Activated CD8-positive, alpha-beta memory T cell treated with anti-CD3 and anti-CD28 coated beads, Interleukin-2, amount 10 ng/mL, durations not matched to agents 7 days and 5 days (primary cell): Measurements from ENCODE around the gene CD28. TPM values are rescaled to one million over a fixed set of nuclear protein-coding genes. Genes with fewer than 3 reads are reported as not detected.
"Not testable (repeated sequence)": the region's sequence is repeated elsewhere in the genome, so short reads cannot be mapped to it uniquely, and the experiment has no call there.

Experiments used
- ATAC-seq: fragments of 150-1000 bp; cut with Tn5 transposase; one replicate; pipeline ENCODE4 v1.10.0; 2021; ENCODE audit warnings: moderate library complexity
- CTCF ChIA-PET: fragments of 350-600 bp; sonication (Branson Sonifier 250); formaldehyde crosslinking; loops from one replicate; lab custom pipeline; 2021; ENCODE audit warnings: antibody characterized with exemption; lab: Charles Lee
- DNase-seq: peaks from one replicate; pipeline ENCODE4 v3.0.0-alpha.2; 2020
- H3K27ac Mint-ChIP-seq: one replicate; pipeline ENCODE4 v1.8.0; 2021; ENCODE audit warnings: mild to moderate bottlenecking, mixed read lengths
- H3K27me3 Mint-ChIP-seq: one replicate; pipeline ENCODE4 v1.8.0; 2021; ENCODE audit warnings: mixed read lengths
- H3K36me3 Mint-ChIP-seq: one replicate; pipeline ENCODE4 v1.8.0; 2021; ENCODE audit warnings: mild to moderate bottlenecking, mixed read lengths
- H3K4me1 Mint-ChIP-seq: one replicate; pipeline ENCODE4 v1.8.0; 2021; ENCODE audit warnings: mixed read lengths
- H3K4me3 Mint-ChIP-seq: one replicate; pipeline ENCODE4 v1.8.0; 2021; ENCODE audit warnings: mild to moderate bottlenecking, moderate library complexity, mixed read lengths
- H3K9me3 Mint-ChIP-seq: one replicate; pipeline ENCODE4 v1.8.0; 2022; ENCODE audit warnings: low read depth, mixed read lengths
- total RNA-seq, 2 experiments: library from RNA; stranded (reverse); gene quantifications; one replicate each; pipeline ENCODE4 v1.2.3, GENCODE V29; 2021

CD28 gene
- total RNA-seq, 2 experiments from 2014 or later = 30.5 to 35.7 TPM

- Mint-ChIP-seq H3K4me3 (no peak overlapping the region), H3K9me3 (no peaks in the 10 kb centered on the region), H3K27ac (no peak overlapping the region), H3K36me3 (no peaks in the 10 kb centered on the region), H3K27me3 (no peaks in the 10 kb centered on the region), H3K4me1 (peaks cover 25% of the 10 kb centered on the region)
- no peak for DNase-seq
- CTCF ChIA-PET = no interaction called here
- ATAC-seq = no peak
These were observed 15.9 kb upstream of the CD28 start for GRCh38 chr2:203690441-203691047.

- H3K4me1 Mint-ChIP-seq = peaks cover 25% of the 10 kb centered on the region
- ATAC-seq = no peak
- no peaks in the 10 kb centered on the region for H3K36me3 Mint-ChIP-seq
- DNase-seq = no peak
- CTCF ChIA-PET = no interaction called here
- no peaks in the 10 kb centered on the region for H3K27me3 Mint-ChIP-seq
- H3K4me3 Mint-ChIP-seq = no peak overlapping the region
- H3K27ac Mint-ChIP-seq = no peak overlapping the region
- no peaks in the 10 kb centered on the region for H3K9me3 Mint-ChIP-seq
These were observed 15.3 kb upstream of the CD28 start for GRCh38 chr2:203691149-203691548.

GRCh38 chr2:203692031-203692710 lies 14.3 kb upstream of the CD28 start:
- Mint-ChIP-seq H3K9me3 (no peaks in the 10 kb centered on the region), H3K4me3 (no peak overlapping the region), H3K27ac (no peak overlapping the region), H3K36me3 (no peaks in the 10 kb centered on the region), H3K27me3 (no peaks in the 10 kb centered on the region), H3K4me1 (peaks cover 25% of the 10 kb centered on the region)
- CTCF ChIA-PET = no interaction called here
- ATAC-seq = no peak
- DNase-seq = no peak

GRCh38 chr2:203693242-203693879 lies 13.1 kb upstream of the CD28 start:
- Mint-ChIP-seq H3K27ac (no peak overlapping the region), H3K4me3 (no peak overlapping the region), H3K9me3 (no peaks in the 10 kb centered on the region), H3K27me3 (no peaks in the 10 kb centered on the region), H3K4me1 (peaks cover 25% of the 10 kb centered on the region), H3K36me3 (no peaks in the 10 kb centered on the region)
- ATAC-seq = no peak
- DNase-seq = no peak
- CTCF ChIA-PET = interaction anchor here (0.6 to 1.7 kb wide), 2 partner anchors 122 to 139 kb away, joined by 3 read pairs; no protein-coding TSS in a partner anchor

- no peaks in the 10 kb centered on the region for H3K9me3 Mint-ChIP-seq
- no peak overlapping the region for H3K27ac Mint-ChIP-seq
- H3K36me3 Mint-ChIP-seq = no peaks in the 10 kb centered on the region
- H3K27me3 Mint-ChIP-seq = no peaks in the 10 kb centered on the region
- no peak overlapping the region for H3K4me3 Mint-ChIP-seq
- CTCF ChIA-PET = interaction anchor here (1.0 to 1.7 kb wide), 3 partner anchors 9 to 215 kb away, joined by 3 read pairs; no protein-coding TSS in a partner anchor
- H3K4me1 Mint-ChIP-seq = peaks cover 25% of the 10 kb centered on the region
- ATAC-seq = no peak
- no peak for DNase-seq
These were observed 12.2 kb upstream of the CD28 start for GRCh38 chr2:203694191-203694590.

- Mint-ChIP-seq H3K36me3 (no peaks in the 10 kb centered on the region), H3K4me3 (no peak overlapping the region), H3K27me3 (no peaks in the 10 kb centered on the region), H3K27ac (no peak overlapping the region), H3K9me3 (no peaks in the 10 kb centered on the region), H3K4me1 (peaks cover 13% of the 10 kb centered on the region)
- ATAC-seq = no peak
- DNase-seq = no peak
- CTCF ChIA-PET = no interaction called here
These were observed 9.2 kb upstream of the CD28 start for GRCh38 chr2:203697190-203697589.

- H3K4me3 Mint-ChIP-seq, H3K27ac Mint-ChIP-seq, DNase-seq, H3K27me3 Mint-ChIP-seq, H3K9me3 Mint-ChIP-seq, H3K36me3 Mint-ChIP-seq, ATAC-seq, CTCF ChIA-PET: not testable (repeated sequence)
- H3K4me1 Mint-ChIP-seq = peaks cover 13% of the 10 kb centered on the region
These were observed 8.7 kb upstream of the CD28 start for GRCh38 chr2:203697763-203698162.

GRCh38 chr2:203698410-203698809 lies 8.0 kb upstream of the CD28 start:
- H3K36me3 Mint-ChIP-seq, H3K27me3 Mint-ChIP-seq, H3K27ac Mint-ChIP-seq, H3K9me3 Mint-ChIP-seq, CTCF ChIA-PET, ATAC-seq, H3K4me1 Mint-ChIP-seq, DNase-seq, H3K4me3 Mint-ChIP-seq: not testable (repeated sequence)

GRCh38 chr2:203704430-203704829 lies 2.0 kb upstream of the CD28 start:
- Mint-ChIP-seq H3K9me3 (no peaks in the 10 kb centered on the region), H3K4me1 (peaks cover 29% of the 10 kb centered on the region), H3K27me3 (no peaks in the 10 kb centered on the region), H3K27ac (peak overlapping the region; percentile 8), H3K4me3 (no peak overlapping the region), H3K36me3 (peaks cover 13% of the 10 kb centered on the region)
- DNase-seq = no peak
- no peak for ATAC-seq
- CTCF ChIA-PET = no interaction called here

GRCh38 chr2:203705178-203705577 lies 1.3 kb upstream of the CD28 start:
- peak overlapping the region; percentile 87 for H3K4me3 Mint-ChIP-seq

GRCh38 chr2:203707530-203707929 lies 1.1 kb downstream of the CD28 start:
- Mint-ChIP-seq H3K36me3 (peaks cover 27% of the 10 kb centered on the region), H3K4me3 (peak overlapping the region; percentile 87), H3K27me3 (no peaks in the 10 kb centered on the region), H3K27ac (peak overlapping the region; percentile 95), H3K9me3 (no peaks in the 10 kb centered on the region), H3K4me1 (peaks cover 55% of the 10 kb centered on the region)
- ATAC-seq (no peak), DNase-seq (no peak)
- CTCF ChIA-PET = interaction anchor here (1.3 to 4.8 kb wide), 4 partner anchors 11 to 43 kb away, joined by 4 to 16 read pairs (median 6); no protein-coding TSS in a partner anchor

More at GRCh38 chr2:203705178-203705577, 1.3 kb upstream of the CD28 start:
- DNase-seq = peak; percentile 60
- Mint-ChIP-seq H3K4me1 (peaks cover 37% of the 10 kb centered on the region), H3K9me3 (no peaks in the 10 kb centered on the region), H3K27me3 (no peaks in the 10 kb centered on the region), H3K27ac (peak overlapping the region; percentile 95), H3K36me3 (peaks cover 16% of the 10 kb centered on the region)
- ATAC-seq = peak; percentile 10
- CTCF ChIA-PET = interaction anchor here (1.0 kb wide), 1 partner anchor 32 kb away, joined by 4 read pairs; no protein-coding TSS in a partner anchor

GRCh38 chr2:203708846-203709396 lies 2.5 kb downstream of the CD28 start:
- Mint-ChIP-seq H3K9me3 (no peaks in the 10 kb centered on the region), H3K36me3 (peaks cover 39% of the 10 kb centered on the region), H3K4me1 (peaks cover 68% of the 10 kb centered on the region), H3K27me3 (no peaks in the 10 kb centered on the region), H3K27ac (peak overlapping the region; percentile 95), H3K4me3 (peak overlapping the region; percentile 87)
- DNase-seq (no peak), ATAC-seq (no peak)
- CTCF ChIA-PET = interaction anchor here (0.7 to 4.8 kb wide), 6 partner anchors 9 to 316 kb away, joined by 3 to 16 read pairs (median 4); no protein-coding TSS in a partner anchor

GRCh38 chr2:203709416-203710040 lies 3.1 kb downstream of the CD28 start:
- CTCF ChIA-PET = interaction anchor here (0.7 to 4.8 kb wide), 4 partner anchors 9 to 316 kb away, joined by 3 to 16 read pairs (median 4); no protein-coding TSS in a partner anchor
- H3K4me3 Mint-ChIP-seq = peak overlapping the region; percentile 87
- peaks cover 43% of the 10 kb centered on the region for H3K36me3 Mint-ChIP-seq
- ATAC-seq (no peak), DNase-seq (no peak)
- no peaks in the 10 kb centered on the region for H3K27me3 Mint-ChIP-seq
- H3K27ac Mint-ChIP-seq = peak overlapping the region; percentile 95
- H3K9me3 Mint-ChIP-seq = no peaks in the 10 kb centered on the region
- peaks cover 68% of the 10 kb centered on the region for H3K4me1 Mint-ChIP-seq
